ENCODE data around the gene CELSR3. TPM values are rescaled to one million over a fixed set of nuclear protein-coding genes. Genes with fewer than 3 reads are reported as not detected.

CELSR3 gene
- 5.4 and 5.9 TPM in 2 replicates for total RNA-seq
- 3.1 and 3.4 TPM in 2 replicates for polyA plus RNA-seq

GRCh38 chr3:48662753-48663488 lies at the start of gene CELSR3:
CELSR3 (minus strand) TSS chr3:48662886; CDS start chr3:48662634, 252 bp downstream.
- H3K4me3 ChIP-seq, result peak within 1 kb of the TSS; percentile 49
- peak; percentile 95 to 96 for DNase-seq (ENCODE audit: low read depth in 1 of 2, low spot score in 1 of 2)
- peak within 1 kb of the TSS; percentile 98 for H3K27ac ChIP-seq
- H3K4me1 ChIP-seq (ENCODE audit: low read depth), result no peaks in the 10 kb centered on the region
- no peaks in the 10 kb centered on the region for H3K9me3 ChIP-seq (ENCODE audit: low read depth)
- no peak for TF ChIP-seq CTCF (IDR thresholded peaks at IDR 0.05; ENCODE audit: low read depth, low read length)
- no peaks in the 10 kb centered on the region for H3K36me3 ChIP-seq
- no peaks in the 10 kb centered on the region for H3K27me3 ChIP-seq

- Histone ChIP-seq H3K27ac (no peak overlapping the region), H3K4me1 (ENCODE audit: low read depth) (peaks cover 8% of the 10 kb centered on the region), H3K36me3 (peaks cover 29% of the 10 kb centered on the region), H3K4me3 (no peak overlapping the region), H3K9me3 (ENCODE audit: low read depth) (no peaks in the 10 kb centered on the region), H3K27me3 (no peaks in the 10 kb centered on the region)
- no peak for DNase-seq (ENCODE audit: low read depth in 1 of 2, low spot score in 1 of 2)
- TF ChIP-seq CTCF (IDR thresholded peaks at IDR 0.05; ENCODE audit: low read depth, low read length), result no peak
Observed at GRCh38 chr3:48711727-48712126, 49.0 kb upstream of the CELSR3 start.

- Histone ChIP-seq H3K4me3 (no peak overlapping the region), H3K27ac (no peak overlapping the region), H3K4me1 (ENCODE audit: low read depth) (no peaks in the 10 kb centered on the region), H3K9me3 (ENCODE audit: low read depth) (no peaks in the 10 kb centered on the region), H3K27me3 (no peaks in the 10 kb centered on the region), H3K36me3 (peaks cover 24% of the 10 kb centered on the region)
- no peak for TF ChIP-seq CTCF (IDR thresholded peaks at IDR 0.05; ENCODE audit: low read depth, low read length)
- no peak for DNase-seq (ENCODE audit: low read depth in 1 of 2, low spot score in 1 of 2)
Observed at GRCh38 chr3:48709051-48709461, 46.4 kb upstream of the CELSR3 start.

GRCh38 chr3:48708481-48708889 lies 45.8 kb upstream of the CELSR3 start:
- no peaks in the 10 kb centered on the region for H3K9me3 ChIP-seq (ENCODE audit: low read depth)
- peak overlapping the region; percentile 36 for H3K27ac ChIP-seq
- DNase-seq (ENCODE audit: low read depth in 1 of 2, low spot score in 1 of 2), result peak in 1 of 2 donors; percentile 20
- H3K27me3 ChIP-seq, result no peaks in the 10 kb centered on the region
- no peaks in the 10 kb centered on the region for H3K4me1 ChIP-seq (ENCODE audit: low read depth)
- TF ChIP-seq CTCF (IDR thresholded peaks at IDR 0.05; ENCODE audit: low read depth, low read length), result no peak
- H3K4me3 ChIP-seq, result no peak overlapping the region
- peaks cover 22% of the 10 kb centered on the region for H3K36me3 ChIP-seq

GRCh38 chr3:48707157-48707556 lies 44.5 kb upstream of the CELSR3 start:
- H3K27me3 ChIP-seq, result no peaks in the 10 kb centered on the region
- H3K36me3 ChIP-seq, result peaks cover 18% of the 10 kb centered on the region
- no peaks in the 10 kb centered on the region for H3K9me3 ChIP-seq (ENCODE audit: low read depth)
- no peaks in the 10 kb centered on the region for H3K4me1 ChIP-seq (ENCODE audit: low read depth)
- TF ChIP-seq CTCF (IDR thresholded peaks at IDR 0.05; ENCODE audit: low read depth, low read length), result no peak
- H3K27ac ChIP-seq, result no peak overlapping the region
- no peak for DNase-seq (ENCODE audit: low read depth in 1 of 2, low spot score in 1 of 2)
- no peak overlapping the region for H3K4me3 ChIP-seq
